Activated CD8-positive, alpha-beta memory T cell treated with anti-CD3 and anti-CD28 coated beads for 48 hours (primary cell): ENCODE measurements around the gene C13orf46.

ENCODE experiments used
- DNase-seq, 3 experiments: peaks; one replicate each; pipeline ENCODE4 v3.0.0-alpha.2; 2020; ENCODE audit warnings: low read depth in 2 of 3, low spot score in 2 of 3

C13orf46 gene

DNA sequence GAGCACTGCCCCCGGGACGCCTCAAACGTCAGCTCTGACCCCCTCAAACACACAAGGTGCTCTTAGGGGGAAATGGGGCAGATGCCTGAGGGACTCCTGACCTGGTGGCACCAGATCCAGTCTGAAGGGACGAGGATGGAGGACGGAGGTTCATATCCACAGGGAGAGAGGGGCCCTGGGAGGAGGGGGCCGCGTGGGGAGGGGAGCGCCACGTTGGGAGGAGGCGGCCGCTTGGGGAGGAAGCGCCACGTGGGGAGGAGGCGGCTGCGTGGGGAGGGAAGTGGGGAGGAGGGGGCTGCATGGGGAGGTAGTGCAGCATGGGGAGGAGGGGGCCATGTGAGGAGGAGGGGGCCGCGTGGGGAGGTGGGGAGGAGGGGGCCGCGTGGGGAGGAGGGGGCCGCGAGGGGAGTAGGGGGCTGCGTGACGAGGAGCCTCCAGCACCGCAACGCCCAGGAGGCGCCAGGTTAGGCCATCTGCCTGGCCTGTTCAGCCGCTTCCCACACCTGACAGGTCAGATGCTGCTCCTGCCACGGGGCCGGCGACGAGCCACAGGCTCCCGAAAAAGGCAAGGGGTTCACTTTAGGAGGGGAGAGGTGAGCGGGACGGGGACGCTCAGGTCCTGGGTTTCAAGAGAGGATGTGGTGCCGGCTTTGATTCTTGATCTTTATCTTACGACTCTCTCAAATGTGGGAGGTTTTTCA lies 36.7 kb upstream of the C13orf46 start:
- no peak for DNase-seq

DNA sequence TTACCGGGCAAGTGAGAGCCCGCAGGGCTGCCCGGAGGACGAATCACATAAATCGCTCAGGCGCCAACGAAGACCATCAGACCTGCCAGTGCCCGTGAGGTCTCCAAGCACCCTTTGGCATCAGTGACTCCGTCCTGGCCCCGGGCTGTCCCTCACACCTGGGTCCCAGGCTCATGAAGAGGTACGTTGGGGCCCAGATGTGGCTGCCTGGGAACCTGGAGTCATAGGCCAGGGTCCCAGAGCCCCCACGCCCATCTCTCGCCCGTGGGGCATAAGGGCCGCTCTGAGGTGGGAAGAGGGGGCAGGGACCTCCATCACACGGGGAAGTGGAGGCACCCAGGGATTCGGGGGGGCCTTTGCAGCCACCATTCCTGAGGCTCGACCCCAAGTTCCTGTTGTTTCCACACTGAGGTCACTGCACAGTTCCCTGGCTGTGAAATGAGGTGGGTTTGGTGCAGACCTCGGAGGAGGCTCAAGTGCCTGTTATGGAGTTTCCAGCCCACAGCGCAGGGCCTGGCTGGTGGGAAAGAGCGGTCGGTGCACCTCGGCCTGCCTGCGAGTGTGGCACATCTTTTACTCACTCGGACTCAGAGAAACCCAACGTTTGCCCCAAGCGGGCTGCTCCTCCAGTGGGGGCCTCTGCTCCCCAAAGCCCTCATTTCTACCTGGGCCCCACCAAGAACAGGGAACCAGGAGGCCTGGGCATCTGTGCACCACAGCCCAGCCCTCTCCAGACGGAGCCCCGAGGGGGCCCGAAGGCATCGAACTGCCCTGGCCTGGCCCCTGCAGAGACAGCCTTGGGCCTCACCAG lies 35.9 kb upstream of the C13orf46 start:
- DNase-seq: no peak

DNA sequence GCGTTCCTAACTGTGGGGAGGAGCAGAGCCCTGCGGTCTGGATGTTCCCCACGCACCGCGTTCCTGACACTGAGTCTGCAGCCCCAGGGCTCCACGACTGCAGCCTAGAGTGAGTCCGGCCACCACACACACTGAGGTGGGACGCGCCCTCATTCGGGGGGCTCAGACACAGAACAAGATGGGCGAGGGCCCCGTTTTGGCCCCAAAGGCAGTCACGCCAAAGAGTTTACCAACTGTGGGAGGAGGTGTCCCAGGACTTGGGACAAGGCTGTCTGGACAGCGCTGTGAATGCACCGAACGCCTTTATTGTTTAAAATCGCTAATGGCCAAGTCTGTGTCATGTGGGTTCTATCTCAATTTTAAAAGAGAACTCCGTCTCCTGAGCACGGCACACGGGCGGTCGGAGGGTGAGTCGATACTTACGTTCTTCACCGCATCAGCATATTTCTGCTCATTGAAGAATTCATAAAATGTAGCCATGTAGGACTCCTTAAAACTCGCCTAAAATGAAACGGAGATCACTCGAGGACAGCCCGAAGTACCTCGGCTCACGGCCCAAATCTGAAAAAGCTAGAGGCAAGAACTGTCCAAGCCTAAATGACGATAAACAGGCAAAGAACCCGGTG lies 35.2 kb upstream of the C13orf46 start:
- no peak for DNase-seq

DNA sequence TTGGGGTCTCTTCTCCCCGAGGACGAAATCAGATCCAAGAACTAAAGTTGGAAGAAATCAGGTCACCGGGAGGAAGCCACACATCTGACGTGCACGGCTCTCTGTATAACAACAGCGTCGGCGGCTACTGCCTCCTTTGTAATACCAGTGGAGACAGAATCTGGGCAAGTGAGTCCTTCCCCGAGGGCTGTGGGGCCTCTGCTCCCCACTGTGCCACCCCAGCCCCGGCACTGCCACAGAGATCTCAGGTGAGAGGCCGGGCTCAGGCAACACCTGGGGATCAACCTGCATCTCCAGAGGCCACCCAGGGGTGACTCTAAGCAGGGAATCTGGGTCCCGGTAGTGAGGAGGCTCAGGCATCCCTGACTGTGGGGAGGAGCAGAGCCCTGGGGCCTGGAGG lies 33.7 kb upstream of the C13orf46 start:
- DNase-seq: no peak

DNA sequence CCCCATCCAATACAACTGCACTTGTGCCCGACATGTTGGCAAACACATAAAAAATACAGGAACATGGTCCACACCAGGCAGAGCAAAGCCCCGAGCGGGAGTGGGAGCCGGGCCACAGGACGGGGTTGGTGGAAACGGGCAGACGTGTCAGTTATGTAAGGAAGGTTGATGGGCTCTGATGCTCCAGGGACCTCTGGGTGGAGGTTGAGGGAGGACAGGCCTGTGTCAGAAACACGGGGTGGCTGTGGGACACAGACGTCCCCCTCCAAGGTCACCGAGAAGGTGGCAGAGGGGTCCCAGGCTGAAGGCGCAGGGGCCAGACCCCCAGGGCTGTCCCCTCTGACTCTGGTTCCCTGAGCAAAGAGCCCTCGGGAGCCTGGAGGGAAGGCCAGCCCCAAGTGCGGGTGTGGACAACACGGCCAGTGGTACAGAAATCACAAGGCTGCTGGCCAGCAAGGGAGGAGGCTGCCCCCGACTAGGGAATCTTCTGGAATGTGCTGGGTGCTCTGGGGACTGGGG lies 31.4 kb upstream of the C13orf46 start:
- no peak for DNase-seq

DNA sequence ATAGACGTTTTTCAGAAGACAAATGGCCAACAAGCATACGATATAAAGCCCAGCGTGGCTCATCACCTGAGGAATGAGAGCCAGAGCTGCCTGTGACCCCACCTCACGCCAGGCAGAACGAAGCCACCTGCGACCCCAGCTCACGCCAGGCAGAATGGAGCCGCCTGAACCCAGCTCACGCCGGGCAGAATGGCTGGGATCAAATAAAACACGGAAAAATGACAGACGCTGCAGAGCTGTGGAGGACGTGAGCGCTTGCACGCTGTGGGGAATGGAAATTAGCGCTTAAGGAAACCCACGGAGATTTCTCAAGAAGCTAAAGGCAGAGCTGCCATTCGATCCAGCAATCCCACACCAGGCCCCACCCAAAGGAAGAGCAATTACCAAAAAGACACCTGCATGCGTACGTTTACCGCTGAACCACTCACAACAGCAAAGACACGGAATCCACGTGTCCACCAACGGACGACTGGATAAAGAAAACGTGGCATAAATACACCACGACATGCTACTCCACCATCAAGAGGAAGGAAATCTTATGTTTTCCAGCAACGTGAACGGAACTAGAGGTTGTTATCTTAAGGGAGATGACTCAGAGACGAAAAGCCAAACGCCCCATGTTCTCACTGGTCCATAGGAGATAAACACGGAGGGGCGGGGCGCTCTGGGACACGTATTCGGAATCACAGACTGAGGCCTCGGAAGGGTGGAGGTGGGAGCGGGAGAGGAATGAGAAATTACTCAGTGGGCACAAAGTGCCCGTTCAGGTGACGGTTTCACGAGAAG lies 30.7 kb upstream of the C13orf46 start:
- no peak for DNase-seq

DNA sequence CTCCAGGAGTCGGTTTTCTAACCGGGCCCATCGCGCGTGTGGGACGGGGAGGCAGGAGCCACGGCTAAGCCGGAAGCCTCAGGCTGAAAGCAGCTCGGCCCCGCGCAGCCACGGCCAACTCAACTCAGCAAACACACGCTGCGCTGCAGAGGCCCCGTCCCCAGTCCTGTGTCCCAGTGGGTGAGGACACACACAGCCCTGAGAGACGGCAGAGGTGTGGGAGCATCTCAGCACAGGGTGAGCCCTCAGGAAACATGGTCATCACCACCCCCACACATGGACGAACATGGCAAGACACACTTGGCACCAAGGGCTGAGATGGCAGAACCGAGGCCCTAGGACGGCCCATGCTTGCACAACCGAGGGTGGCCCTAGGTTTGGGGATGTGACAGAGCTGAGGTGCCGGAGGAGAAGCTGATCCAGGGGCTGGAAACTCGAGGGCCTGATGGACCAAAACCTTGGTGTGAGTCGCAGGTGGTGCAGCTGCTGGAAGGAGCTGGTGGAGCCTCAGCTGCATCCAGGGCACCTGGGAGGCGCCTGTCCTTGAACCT lies 29.0 kb upstream of the C13orf46 start:
- DNase-seq: no peak

DNA sequence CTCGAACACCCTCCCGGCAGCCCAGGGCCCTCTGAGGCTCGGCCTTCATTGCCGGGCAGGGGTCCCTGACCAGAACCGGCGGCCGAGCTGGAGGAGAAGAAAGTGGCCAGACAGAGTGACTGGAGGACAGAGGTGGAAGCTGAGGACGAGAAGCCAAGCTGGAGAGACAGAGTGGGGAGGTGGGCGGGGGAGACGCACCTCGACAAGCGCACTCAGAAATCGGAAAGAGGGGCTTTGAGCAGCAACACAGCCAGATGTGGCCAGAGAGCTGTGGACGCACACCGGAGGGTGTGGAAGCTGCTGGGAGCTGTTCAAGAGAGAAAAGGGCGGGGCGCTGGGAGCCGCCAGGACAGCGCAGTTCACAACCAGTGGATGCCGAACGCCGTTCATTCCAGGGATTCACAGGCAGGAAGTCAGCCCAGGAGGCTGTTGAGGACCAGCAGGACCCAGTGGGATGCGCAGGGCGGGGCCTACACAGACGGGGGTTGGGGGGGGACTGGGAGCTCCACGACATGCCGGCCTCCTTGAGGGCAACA lies 28.2 kb upstream of the C13orf46 start:
- no peak for DNase-seq

DNA sequence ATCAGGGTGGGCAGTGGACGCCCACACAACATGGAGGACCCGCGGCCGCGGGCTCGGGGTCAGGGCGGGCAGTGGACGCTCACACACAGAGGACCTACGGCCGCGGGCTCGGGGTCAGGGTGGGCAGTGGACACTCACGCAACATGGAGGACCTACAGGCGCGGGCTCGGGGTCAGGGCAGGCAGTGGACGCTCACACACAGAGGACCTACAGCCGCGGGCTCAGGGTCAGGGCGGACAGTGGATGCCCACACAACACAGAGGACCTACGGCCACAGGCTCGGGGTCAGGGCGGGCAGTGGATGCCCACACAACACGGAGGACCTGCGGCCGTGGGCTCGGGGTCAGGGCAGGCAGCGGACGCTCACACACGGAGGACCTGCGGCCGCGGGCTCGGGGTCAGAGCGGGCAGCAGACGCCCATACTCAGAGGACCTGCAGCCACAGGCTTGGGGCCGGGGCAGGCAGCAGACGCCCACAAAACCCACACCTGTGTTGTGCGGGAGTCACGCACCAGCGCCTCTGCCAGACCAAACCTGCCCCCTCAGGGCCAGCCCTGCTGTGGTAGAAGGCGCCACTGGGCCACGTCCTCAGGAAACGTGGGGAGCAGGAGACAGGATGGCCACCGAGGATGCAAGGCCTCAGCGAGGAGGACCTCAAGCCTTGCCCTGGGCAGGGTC lies 27.6 kb upstream of the C13orf46 start:
- no peak for DNase-seq

DNA sequence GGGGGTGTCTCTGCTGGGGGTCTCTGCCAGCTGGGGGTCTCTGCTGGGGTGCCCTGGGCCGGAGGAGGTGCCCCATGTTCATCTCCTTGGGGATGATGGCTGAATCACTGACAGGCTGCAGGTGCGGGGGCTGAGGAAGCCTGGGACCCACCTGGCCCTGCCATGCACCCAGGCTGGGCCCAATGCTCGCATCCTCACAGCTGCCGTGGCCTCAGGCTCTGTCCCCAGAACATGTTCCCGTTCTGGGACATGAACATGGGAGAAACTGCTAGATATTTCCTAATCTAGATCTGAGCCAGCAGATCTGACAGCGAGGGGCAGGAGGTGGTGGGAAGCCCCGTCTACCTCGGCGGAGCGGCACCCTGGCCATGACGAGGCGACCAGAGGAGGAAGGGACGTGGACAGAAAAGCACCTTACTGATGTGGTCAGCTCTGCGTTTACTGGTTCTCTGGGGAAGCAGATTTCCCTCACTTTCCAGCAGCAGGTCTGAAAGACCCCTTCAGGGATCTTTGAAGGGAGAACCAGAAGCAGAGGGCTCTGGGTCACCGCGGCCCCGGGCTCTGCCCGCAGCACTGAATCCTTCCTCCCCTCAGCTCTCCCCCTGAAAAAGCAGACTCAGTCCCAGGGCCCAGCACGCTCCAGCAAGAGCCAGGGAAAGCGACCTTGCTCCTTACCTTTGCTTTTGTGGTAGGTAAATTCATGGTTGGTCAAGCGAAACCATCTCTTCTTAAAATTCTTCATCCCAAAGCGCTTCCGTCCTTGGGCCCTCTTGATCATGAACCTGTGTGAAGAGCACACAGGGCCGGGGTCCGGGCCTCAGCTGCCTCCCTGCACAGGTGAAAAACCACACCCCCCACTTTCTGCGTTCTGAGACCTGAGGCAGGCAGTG lies 26.5 kb upstream of the C13orf46 start:
- DNase-seq: no peak

DNA sequence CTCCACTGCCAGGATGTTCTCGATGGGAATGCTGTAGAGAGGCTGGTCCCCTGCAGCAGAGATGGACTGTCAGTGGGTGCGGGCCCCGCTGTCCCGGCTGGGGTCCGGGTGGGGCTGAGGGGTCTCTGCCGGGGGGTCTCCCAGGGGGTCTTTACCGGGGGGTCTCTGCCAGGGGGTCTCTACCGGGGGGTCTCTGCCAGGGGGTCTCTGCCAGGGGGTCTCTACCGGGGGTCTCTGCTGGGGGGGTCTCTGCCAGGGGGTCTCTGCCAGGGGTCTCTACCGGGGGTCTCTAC lies 25.7 kb upstream of the C13orf46 start:
- DNase-seq: no peak

DNA sequence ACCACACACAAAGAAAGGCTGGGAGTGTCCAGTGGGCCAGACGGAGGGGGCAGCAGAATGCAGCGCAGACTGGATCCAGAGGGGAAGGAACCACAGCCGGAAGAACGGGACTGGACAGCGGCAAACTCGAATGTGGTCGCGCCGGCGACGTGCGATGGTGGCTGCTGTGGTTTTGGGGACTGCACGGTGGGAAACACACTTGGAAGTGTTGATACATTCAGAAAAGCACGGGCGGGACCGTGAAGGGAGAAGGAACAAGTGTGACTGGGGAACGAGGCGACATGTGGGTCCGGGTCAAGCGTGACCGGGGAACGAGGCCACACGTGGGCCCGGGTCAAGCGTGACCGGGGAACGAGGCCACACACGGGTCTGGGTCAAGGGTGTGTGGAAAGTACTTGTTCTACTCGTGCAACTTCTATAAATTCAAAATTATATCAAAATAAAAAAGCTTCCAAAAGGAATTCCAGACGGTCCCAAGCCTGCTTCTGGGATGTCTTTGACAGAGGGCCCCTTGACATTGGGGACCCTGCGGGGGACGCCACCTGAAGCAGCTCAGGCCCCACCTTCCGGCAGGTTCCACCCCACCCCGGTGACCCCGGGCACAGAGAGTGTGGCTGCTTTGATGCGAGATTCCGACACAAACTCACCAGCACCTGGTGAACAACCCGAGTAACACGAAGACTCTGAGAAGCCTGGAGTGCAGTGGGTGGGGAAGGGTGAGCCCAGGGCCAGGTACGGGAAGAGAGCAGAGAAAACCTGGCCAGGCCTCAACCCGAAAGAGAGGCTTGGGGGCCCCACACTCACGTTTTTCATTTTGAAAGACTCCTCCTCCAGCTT lies 25.1 kb upstream of the C13orf46 start:
- no peak for DNase-seq

DNA sequence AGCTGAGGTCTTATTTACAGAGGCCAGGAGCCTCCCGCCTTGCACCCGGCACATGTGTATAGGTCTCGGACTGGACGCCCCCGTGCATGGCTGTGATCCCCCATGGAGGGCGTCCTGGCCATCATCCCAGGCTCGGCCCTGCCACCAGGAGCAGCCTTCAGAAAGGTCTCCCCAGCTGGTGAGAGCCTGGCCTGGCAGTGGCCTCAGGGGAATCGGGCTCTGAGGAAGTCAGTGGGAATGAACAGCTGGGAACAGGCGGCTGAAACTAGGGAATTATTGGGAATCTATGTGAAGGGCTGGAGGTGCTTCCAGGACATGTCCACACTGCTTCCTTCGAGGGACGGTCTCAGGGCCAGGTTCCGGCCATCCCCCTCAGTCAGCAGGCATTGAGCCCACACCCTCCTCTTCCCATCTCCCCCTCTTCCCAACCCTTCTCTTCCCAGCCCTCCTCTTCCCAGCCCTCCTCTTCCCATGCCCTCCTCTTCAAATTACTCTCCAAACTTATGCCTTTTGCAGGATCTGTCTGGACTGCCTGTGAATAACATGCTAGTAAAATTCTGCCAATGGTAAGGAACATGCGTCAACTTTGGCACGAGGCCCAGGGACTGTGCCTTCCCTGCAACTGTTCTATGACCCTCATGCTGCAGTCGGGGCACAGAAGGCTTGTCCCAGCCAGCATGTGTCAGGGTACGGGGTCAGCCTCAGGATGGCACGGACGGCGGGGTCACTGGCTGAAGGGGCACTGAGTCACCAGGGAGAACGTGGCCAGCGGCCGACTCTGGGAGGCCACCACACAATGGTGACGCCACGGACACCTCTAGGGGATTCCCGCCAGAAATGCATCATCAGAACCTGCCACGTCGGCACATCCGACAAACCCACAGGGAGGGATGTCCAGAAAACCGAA lies 24.2 kb upstream of the C13orf46 start:
- DNase-seq: no peak

DNA sequence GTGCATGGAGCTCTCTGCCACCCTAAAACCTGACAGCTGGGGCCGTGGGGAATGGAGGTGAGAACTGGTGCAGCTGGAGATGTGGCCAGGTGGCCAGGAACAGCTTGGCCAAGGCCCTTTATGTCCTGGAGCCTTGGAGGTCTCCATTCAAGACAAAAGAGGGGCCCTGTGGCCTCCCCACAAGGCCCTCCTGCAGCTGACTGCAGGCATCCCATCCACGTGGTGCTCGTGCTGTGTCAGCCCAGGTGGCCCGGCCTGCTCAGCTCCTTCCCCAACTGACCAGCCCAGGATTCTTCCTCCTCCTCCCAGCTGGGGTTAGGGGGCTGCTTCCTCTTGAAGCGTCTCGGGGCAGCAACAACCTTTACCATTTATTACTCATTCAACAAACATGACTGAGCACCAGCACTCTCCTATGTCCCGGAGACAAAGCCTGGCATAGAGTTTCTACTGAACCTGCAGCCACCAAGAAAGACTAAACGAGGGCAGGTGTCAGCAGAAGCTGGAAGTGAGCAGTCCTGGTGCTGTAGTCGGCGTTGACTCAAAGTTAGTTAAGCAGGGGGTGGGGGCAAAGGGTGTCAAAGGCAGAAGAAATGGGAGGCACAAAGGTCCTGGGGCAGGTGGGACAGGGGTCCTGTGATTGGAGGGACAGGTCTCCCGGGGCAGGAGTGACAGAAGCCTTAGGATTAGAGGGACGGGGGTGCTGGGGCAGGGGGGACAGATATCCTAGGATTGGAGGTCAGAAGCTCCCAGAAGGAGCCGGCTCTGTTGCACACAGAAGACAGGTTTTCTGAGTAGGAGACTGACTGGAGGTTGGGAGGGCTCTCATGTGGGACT lies 23.3 kb upstream of the C13orf46 start:
- no peak for DNase-seq

DNA sequence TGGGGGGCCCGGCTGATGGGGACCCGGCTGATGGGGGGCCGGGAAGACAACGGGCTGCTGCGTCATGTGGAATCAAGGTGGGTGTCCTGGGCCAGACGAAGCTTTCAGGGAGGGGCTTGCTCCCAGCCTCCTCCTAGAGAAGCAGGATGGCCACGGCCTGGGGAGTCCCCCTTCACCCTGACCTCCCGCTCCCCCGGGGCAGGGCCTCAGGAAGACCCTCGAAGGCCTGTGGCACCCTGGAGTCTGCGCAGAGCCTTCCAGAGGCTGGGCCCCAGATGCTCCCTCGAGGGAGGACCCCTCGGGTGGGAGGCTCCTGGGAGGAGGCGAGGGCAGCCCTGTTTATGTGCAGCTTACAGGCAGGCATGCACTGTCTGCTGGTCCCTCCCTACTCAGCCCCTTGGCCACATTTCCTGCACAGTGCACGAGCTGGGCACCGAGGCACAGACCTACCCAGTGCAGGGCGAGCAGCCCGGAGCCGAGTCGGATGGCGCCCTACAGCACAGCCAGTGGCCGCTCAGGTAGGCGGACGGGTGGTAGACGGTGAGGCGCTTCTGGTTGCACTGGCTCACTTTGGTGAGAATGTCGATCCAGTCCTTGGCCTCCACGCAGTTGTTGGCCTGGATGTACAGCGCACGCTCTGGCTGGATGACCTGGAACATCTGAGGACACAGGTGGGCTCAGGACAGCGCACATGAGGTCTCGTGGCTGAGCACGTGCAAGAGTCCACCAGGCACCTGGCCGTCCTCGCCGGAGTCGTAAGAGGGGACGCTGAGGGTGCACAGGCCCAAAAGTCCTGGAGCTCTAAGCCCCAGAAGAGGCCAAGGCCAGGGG lies 22.4 kb upstream of the C13orf46 start:
- no peak for DNase-seq
